Measurements from ENCODE around the gene TMEM222.

Gene TMEM222

DNA sequence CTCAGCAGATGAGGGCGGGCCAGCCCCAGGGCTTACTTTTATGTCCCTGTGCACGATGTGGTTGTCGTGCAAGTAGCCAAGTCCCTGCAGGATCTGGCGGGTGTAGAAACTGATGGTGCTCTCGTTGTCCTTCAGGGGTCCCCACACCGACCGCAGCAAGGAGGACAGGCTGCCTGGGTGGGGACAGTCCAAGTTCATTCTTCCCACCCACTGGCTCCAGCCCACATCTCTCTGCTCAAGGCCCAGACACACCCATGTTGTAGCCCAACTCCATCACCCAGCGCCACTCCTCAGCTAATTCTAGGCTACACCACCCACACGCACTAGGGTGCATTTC is 37.8 kb downstream of the TMEM222 start:
- no peak for DNase-seq (ENCODE audit: low read depth)

DNA sequence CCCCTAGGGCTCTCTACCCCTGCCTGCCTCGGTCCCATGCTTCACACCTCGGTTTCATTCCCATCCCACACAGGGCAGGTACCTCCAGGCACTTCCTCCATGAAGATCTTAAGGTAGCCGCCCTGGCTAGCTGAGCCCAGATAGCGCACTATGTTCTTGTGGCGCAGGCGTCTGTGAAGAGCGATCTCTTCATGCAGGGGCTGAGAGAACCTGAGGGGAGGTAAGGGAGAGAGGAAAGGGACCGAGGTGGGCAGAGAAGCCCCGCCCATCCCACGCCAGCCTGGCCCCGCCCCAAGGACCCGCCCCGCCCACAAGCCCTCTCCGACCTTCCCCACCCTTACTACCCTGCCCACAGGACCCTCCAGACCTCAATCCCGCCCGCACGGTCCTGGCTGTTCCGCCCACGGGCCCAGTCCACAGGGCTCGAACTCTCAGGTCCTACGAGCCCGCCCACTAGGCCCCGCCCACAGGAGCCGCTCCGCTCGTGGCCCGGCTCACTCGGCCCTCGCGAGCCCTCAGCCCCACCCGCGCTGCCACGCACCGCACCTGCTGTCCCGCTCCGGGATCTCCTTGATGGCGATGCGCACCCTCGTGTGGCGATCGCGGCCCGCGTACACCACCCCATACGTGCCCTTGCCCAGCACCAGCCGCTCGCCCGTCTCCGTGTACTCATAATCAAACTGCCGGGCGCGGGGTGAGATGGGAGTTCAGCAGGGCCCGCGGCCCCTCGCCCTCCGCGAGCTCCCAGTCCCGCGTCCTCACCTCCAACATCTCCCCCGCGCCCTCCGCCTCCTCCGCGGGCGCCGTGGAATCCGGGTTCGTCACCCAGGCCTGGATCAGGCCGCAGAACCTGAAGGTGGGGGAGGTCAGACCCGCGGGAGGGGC is 38.4 kb downstream of the TMEM222 start:
- peak; percentile 34 for DNase-seq (ENCODE audit: low read depth)

DNA sequence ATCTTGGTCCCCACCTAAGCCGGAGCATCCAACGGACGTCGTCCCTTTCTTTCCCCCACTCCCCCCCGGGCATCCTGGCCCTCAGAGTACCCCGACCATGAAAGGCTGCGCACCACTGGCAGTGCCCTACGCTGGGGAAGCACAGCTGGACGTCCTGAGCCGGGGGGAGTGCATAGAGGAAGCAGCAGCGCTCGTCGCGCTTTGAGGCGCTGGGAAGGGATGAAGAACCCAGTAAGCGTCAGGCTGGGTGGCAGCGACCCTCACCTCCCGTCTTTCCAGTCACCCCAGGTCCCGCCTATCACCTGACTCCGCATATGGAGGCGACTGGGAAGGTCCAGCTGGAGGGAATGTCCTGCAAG is 39.1 kb downstream of the TMEM222 start:
- DNase-seq (ENCODE audit: low read depth): no peak

DNA sequence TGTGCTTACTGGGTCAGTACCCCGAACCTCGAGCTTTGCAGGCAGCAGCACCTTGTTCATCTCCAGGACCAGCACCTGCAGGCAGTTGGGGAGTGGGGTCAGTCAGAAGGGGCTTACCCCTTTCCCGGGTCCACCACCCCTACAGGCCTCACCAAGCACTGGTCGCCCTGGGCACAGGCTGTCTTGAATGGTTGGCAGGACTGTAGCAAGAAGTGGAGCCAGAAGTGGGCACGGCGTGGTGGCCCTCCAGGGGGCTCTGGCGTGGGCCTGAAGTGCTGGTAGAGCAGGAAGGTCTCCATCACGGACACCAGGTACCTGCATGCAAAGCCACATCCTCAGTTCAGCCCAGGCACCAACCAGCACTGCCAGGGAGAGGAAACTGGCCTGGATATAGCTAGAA is 39.6 kb downstream of the TMEM222 start:
- DNase-seq (ENCODE audit: low read depth): no peak

DNA sequence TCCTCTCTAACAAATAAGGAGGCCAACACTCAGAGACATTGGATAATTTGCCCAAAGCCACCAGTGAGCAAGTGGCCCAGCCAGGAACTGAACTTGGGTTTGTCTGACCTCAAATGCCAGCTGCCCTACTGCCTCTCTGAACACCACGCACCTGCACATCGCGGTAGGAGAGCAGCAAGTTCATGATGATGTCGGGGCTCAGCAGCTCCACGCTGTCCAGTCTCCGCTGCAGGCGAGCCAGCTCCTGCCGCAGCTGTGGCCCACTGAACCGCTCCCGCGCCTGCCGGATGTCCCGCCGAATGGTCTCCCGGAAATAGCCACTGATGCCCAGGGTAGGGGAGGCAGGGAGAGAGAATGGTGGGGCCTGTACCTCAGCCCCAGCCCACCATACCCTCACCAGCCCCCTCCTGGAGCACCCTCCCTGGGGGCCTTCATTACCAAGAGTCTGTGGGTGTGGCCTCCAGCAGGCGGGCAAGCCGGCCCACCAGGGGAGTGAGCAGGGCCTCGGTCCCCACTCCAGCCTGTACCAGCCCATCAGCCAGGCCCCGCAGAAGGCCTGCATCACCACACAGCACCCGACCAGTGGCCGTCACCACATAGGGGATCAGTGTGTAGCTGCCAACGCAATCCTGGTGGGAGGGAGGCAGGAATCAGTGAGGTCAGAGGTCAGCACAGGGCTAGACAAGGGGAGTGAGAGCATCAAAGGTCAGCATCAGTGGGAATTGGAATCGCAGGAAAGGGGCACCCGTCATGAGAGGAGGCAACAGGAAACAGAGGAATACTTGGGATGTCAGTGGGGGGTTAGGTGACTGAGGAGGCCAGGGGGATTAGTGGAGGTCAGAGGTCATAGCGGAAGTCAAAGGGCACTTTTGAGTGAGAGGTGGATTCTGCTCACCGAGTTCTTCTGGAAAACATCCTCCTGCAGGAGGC is 42.1 kb downstream of the TMEM222 start:
- no peak for DNase-seq (ENCODE audit: low read depth)

DNA sequence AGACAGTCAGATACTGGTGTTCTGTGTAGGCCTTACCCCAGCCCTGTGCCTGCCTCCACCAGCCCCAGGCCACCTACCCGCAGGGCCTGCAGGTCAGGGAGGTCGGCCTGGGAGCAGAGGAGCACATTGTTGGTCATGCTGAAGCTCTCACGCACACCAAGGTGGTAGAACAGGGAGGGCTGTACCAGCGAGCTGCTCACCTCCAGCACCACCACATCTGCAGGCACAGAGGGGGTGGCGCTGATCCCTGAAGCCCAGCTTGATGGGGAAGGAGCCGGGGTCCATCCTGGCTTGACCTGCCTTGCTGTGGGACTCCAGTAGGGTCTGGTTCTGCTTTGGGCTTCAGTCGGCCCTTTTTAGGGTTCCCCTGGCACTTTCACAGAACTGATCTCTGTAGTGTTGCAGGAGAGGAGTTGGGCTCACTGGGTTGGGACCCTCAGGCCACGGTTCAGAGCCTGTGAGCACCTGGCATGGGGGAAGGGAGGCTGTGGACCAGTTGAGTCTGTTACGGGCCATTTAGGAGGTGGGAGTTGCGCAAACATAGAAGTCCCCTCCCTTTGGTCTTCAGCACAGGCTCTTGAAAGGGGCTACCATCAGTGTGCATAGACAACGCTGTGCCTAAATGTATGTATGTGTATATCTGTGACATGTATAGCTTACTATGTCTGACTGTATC is 42.9 kb downstream of the TMEM222 start:
- no peak for DNase-seq (ENCODE audit: low read depth)

DNA sequence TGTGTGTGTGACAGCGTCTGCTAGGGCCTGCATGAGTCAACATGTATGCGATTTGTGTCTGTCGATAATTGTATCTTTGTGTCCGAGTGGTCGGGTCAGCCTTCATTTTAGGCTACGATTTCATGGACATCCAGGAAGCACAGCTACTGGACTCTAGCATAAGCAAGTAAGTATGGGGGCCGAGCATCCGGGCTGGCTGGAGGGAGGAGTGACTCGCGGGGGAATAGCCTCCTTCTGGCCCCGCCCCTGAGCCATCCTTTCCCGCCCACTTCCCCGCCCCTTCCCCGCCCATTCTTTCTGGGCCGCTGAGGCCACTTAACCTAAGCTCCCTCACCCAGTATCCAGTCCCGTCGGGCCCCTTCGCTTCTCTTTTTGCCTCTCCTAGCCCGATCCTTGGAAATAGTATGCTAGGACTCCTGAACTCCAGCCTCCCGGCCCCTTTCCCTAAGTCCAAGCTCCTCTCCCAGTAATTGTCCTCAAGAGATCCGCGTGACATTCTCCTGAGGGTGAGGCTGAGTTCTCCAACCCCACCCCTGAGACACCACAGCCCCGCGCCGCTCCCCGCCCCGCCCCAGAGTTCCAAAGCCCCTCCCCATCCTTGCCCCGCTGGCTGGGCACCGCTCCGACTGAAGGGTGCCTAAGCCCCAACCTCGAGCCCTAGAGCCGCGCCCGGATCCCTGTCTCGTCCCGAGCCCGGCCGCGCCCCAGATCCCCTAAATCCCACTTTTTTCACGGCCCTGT is 43.6 kb downstream of the TMEM222 start:
- peak; percentile 72 for DNase-seq (ENCODE audit: low read depth)

DNA sequence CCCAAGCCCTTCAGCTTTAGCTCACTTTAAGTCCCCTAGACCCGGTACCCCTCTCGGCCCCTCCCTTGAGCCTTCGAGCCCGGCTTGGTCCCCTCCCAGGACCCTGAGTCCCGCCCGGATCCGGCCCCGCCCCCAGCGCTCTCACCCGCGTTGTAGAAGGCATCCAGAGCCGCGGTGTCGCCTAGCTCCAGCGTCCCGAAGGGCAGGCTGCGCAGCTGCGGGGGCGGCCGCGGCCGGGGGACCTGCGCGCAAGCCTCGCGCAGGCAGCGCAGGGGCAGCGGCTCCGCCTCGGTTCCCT is 44.1 kb downstream of the TMEM222 start:
- DNase-seq (ENCODE audit: low read depth): peak; percentile 36

DNA sequence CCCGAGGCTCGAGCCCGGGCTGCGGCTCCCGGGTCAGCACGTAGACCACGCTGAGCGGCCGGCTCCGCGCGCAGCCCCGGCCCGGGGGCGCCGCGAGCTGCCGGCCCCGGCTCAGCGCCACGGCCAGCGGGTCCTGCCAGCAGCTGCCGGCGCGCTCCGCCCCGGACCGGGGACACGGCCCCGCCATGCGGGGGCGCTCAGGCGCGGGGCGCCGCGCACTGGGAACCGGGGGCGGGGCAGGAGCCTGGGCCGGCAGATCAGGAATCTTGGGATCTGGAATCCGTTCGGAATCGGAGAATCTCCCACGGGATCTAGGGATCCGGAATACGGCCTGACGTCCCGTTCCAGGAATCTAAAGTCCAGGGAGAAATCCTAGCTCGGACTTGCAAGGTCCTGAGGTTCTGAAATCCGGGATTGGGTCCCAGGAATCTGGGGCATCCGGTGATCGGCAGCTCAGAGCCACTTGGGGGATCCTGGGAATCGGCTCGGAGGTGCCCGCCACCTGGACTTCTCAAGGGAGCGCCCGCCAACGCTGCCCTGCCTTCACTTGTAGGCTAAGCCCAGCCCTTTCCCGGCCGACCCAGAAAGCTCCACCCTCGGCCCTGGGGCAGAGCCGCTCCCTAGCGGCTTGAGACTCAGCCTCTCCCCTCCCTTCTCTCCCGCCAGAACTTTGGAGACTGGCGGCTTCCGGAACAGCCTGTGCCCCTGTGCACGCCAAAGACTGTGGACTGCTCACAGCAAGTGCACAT is 44.6 kb downstream of the TMEM222 start, which contains the start of gene MAP3K6:
MAP3K6 (minus strand) TSS at position 551 of the 749 bp plus-strand sequence; CDS start at position 187, 364 bp downstream.
- DNase-seq (ENCODE audit: low read depth): no peak

DNA sequence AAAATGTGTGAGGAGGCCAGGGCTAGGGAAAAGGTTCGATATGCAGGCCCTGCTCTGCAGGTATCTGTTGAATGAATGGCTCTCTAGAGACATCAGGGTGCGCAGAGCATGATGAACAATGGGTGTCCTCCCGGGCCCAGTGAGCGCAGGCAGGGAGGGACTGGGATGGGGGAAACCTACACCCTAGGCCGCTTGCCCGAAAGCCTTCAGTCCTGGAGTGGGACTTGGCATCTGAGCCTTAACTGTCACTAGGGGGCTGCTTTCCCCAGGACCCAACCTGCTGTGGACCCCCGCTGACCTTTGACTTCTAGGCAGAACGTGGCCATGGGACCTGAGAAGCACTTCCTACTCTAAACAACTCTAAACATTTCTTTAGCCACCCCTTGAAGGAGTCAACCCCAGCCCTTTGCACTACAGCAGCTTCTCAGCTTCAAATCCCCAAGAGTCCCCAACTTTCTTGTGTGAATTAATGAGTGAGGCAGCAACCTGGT is 45.2 kb downstream of the TMEM222 start:
- no peak for DNase-seq (ENCODE audit: low read depth)

DNA sequence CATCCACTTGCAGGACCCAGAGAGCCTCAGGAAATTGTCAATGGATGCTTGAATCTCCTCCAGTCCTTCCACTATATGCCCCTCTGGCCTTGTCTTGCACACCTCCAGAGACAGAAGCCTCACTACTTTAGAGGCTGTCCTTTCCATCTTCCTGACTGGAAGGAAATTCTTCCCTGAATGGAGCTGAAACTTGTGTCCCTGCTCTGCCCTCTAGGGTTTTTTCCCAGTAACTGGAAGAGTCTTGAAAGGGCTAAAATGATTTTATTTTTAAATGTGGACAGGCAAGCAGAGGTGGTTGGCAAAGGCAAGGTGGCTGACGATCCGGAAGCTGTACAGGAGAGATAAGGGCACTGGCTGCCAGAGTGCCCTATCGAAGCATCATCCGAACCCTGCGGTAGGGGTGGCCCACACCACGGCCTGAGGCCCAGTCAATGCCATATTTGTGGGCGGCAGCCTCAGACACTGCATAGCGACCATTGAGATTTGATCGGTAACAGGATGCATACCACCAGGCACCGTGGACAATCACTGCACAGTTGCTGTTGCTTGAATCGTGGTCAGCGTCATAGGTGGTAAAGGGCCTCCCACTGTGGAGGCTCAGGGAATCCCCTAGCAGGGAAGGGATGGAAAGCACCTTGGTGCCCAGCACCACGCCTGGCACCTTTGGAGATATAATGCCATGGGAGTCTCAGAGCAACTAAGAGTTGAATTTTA is 47.1 kb downstream of the TMEM222 start:
- DNase-seq (ENCODE audit: low read depth): no peak

DNA sequence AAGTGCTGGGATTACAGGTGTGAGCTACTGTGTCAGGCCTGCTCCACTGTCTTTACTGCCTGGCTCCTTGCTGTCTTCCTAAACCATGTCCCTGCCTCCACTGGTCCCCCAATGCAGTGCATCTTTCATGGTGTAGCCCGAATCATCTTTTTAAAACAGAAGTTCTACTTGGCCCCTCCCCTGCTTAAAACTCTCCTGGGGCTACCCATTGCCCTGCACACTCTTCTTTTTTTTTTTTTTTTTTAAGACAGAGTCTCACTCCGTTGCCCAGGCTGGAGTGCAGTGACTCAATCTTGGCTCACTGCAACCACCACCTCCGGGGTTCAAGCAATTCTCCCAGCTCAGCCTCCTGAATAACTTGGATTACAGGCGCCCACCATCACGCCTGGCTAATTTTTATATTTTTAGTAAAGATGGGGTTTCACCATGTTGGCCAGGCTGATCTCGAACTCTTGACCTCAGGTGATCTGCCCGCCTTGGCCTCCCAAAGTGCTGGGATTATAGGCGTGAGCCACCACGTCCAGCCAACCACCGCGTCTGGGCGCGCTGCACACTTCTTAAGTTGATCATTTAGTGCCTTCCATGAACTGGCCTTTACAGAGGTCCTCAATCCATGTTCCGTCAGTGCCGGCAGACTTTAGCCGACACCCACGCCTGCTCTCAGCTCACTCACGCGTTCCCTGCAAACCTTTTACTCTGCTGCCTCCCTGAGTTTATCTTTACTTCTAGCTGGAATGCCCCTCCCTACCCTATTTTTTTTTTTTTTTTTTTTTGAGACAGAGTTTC is 50.3 kb downstream of the TMEM222 start:
- no peak for DNase-seq (ENCODE audit: low read depth)

DNA sequence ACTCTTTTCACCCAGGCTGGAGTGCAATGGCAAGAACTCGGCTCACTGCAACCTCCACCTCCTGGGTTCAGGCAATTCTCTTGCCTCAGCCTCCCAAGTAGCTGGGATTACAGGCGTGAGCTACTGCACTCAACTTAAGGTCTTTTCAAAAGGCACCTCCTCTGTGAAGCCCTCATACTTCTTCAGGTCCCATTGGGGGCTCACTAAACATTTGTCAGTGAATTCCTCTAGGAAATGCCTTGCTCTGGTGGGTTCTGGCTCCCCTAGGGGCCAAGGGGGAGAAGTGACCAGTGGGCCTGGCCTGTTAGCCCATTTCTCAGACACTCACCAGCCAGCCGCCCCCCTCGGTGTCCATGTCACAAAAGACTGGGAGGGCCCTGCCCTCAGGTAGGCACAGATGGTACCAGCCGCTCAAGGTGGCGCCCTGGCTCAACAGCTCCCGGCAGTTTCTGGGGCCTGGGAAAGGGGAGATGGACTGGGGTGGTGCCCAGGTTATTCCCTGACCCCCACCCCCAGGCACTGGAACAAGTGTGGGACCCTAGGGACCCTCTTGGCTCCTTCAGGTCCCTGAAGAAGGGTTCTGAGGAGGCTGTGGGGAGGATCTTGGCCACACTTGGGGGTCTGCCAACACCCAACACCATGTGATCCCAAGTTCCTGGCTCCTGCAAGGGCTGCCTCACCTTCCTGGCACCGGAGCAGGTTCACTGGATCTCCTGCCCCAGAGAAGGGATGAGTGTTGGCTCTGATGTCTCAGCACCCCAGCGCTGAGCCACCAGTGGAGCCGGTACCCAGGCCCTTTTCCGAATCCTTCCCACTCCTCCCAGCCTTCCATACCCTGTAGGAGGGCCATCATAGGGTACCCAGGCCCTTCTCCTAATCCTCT is 51.1 kb downstream of the TMEM222 start:
- no peak for DNase-seq (ENCODE audit: low read depth)

DNA sequence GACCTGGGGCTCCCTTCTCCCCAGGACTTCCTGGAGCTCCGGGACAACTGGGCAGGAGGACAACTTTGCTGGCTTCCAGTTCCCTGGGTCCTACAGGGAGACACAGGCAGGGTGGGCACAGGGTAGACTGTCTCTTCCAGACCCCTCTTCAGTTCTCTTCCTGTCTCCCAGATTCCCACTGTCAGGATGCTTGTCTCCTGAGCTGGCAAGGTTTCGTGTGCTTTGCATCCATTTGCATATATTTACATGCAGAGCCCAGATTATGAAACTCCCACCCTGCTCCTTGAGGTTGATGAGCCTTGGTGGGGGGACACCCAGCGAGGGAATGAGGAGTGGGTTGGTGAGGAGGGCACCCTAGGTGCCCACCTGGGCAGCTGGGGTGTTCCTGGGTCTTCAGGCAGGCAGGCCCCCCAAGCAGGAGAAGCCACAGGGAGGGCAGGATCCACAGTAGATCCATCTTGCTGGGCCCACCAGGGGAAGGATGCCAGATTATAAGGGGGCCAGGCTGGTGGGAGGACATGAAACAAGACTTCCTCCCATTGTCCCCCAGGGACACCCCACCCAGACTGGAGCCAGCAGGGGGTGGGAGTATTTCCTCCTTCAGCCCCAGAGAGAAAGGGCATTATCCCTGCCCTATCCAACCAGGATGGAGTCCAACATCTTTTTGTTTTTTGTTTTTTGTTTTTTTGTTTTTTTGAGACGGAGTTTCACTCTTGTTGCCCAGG is 52.6 kb downstream of the TMEM222 start, which contains the start of gene FCN3:
FCN3 (minus strand) TSS at position 463 of the 725 bp plus-strand sequence; CDS start at position 457, 6 bp downstream.
- DNase-seq (ENCODE audit: low read depth): no peak

DNA sequence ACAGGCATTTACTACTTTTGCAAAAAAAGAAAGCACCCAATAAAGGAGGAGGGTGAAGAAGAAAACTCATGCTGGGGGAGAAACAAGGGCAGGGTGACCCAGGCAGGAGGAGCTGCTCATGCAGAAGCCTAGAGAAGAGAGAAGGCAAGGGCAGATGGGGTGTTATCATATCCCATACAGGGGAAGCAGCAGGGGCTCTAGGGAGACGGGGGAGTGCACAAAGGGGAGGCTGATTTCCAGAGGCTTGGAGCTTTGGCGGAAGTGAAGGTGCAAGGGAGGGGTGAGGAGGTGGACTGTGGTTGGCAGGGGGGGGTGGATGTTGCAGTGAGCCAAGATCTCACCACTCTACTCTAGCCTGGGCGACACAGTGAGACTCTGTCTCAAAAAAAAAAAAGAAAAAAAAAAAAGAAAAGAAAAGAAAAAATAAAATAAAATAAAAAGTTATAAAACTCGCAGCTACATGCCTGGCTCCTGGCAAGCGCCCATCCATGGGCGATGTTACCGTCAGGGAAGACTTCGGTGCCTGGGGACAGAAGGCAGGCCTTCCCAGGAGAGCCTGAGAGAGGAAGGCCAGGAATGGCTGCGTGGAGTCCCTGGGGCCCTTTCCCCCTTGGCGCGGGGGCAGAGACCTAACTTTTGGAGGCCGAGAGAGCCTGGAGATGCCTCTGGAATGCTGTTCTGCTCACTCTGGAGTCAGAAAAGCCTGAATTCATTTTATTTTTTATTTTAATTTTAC is 56.0 kb downstream of the TMEM222 start:
- DNase-seq (ENCODE audit: low read depth): no peak

DNA sequence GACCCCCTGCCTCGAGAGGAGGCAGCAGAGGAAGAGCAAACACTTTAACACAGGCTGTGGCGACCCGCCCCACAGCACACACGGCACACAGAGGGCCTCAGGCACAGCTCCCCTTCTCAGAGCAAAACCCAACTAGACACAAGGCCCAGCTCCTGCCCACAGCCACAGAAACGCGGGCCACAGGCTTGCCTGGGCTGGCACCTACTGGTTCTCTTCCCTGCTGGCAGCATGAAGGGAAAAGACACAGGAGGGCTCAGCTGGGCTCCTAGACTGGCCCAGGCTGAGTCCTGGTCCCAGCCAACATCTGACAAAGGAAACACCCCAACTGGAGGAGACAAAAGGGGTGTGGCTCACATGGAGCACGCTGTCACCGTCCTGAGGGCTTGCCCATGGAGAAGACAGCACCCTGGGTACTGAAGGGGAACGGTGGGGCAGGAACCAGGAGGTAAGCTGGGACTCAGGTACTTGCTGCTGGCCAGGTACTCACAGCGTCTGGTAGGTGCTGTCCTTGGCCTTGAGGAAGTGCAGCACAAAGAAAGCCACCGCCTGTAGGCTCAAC is 57.7 kb downstream of the TMEM222 start:
- no peak for DNase-seq (ENCODE audit: low read depth)

DNA sequence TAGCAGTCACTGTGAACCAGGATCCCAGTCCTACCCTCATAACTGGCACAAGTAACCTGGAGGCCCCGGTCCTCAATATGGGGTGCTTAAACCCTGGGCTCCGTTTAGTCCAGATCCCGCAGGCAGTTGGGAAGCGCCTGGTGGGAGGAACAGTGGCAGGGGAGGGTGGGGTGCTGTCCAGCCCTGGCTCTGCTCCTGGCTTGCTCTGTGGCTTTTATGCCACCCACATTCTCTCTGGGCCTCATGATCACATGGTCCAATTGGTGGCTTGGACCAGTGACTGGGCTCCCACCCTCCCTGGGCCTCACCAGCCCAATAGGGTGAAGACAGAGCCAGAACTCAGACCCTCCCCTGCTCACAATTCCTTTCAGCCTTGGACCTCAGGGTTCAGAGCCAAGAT is 58.3 kb downstream of the TMEM222 start:
- DNase-seq (ENCODE audit: low read depth): no peak
